Measurements from ENCODE around the gene PROM1. TPM values are rescaled to one million over a fixed set of nuclear protein-coding genes. Genes with fewer than 3 reads are reported as not detected.
A peak's percentile ranks its signal among the peaks of the same experiment; 100 is the strongest.

The PROM1 gene
- total RNA-seq, 6 experiments from 2014 or later = 0.86 to 2.2 (median 1.3) TPM

GRCh38 chr4:16089156-16089555 is 5.3 kb upstream of the PROM1 start:
- Histone ChIP-seq H3K36me3 (no peaks in the 10 kb centered on the region), H3K9me3 (no peaks in the 10 kb centered on the region), H3K27ac (no peak overlapping the region), H3K27me3 (no peaks in the 10 kb centered on the region), H3K4me1 (no peaks in the 10 kb centered on the region), H3K4me3 (no peak overlapping the region)
- intact Hi-C loops (cut with DNase I) = no loop called here
- 72% methylated on average over 3 of the region's 3 CpGs for WGBS (ENCODE audit: insufficient coverage, low coverage, low lambda C conversion rate, missing lambda C conversion rate)
- no peak for ATAC-seq
- TF ChIP-seq CTCF (IDR thresholded peaks at IDR 0.05) (no peak), POLR2A (IDR thresholded peaks at IDR 0.05) (no peak)
- no peak for DNase-seq

GRCh38 chr4:16088601-16089000 is 4.8 kb upstream of the PROM1 start:
- no peaks in the 10 kb centered on the region for H3K9me3 ChIP-seq
- no peak overlapping the region for H3K27ac ChIP-seq
- H3K4me3 ChIP-seq = no peak overlapping the region
- DNase-seq (no peak), ATAC-seq (no peak)
- 76% methylated on average over 2 of the region's 2 CpGs for WGBS (ENCODE audit: insufficient coverage, low coverage, low lambda C conversion rate, missing lambda C conversion rate)
- intact Hi-C loops (cut with DNase I) = no loop called here
- H3K27me3 ChIP-seq = peaks cover 0 to 4% of the 10 kb centered on the region in 2 donors
- TF ChIP-seq CTCF (IDR thresholded peaks at IDR 0.05) (no peak), POLR2A (IDR thresholded peaks at IDR 0.05) (no peak)
- H3K36me3 ChIP-seq = no peaks in the 10 kb centered on the region
- H3K4me1 ChIP-seq = peaks cover 0 to 4% (median 0%) of the 10 kb centered on the region in 4 donors

- no peak for TF ChIP-seq POLR2A (IDR thresholded peaks at IDR 0.05)
- peaks cover 0 to 21% of the 10 kb centered on the region in 2 donors for H3K27me3 ChIP-seq
- H3K4me1 ChIP-seq = peaks cover 0 to 18% (median 0%) of the 10 kb centered on the region in 4 donors
- no CpG with 5 or more reads among the region's 2 CpGs for WGBS (ENCODE audit: insufficient coverage, low coverage, low lambda C conversion rate, missing lambda C conversion rate)
- no peaks in the 10 kb centered on the region for H3K9me3 ChIP-seq
- no peak overlapping the region for H3K27ac ChIP-seq
- ATAC-seq = no peak
- intact Hi-C loops (cut with DNase I) = no loop called here
- no peak for DNase-seq
- H3K4me3 ChIP-seq = no peak overlapping the region
- H3K36me3 ChIP-seq = no peaks in the 10 kb centered on the region
These were observed 2.0 kb upstream of the PROM1 start for GRCh38 chr4:16085822-16086221.

GRCh38 chr4:16082426-16083240 is 1.2 kb downstream of the PROM1 start:
- DNase-seq (peak; percentile 40 to 59 (median 50)), ATAC-seq (peak; percentile 52 to 59 (median 58))
- no peak overlapping the region for H3K27ac ChIP-seq
- WGBS (ENCODE audit: insufficient coverage, low coverage, low lambda C conversion rate, missing lambda C conversion rate) = 5% methylated on average over 22 of the region's 60 CpGs
- peaks cover 0 to 27% of the 10 kb centered on the region in 2 donors for H3K27me3 ChIP-seq
- intact Hi-C loops (cut with DNase I) = no loop called here
- H3K9me3 ChIP-seq = no peaks in the 10 kb centered on the region
- peak overlapping the region; percentile 26 to 43 (median 31) for H3K4me3 ChIP-seq
- no peaks in the 10 kb centered on the region for H3K36me3 ChIP-seq
- TF ChIP-seq POLR2A (IDR thresholded peaks at IDR 0.05) (no peak), CTCF (IDR thresholded peaks at IDR 0.05) (no peak)
- peaks cover 0 to 18% (median 0%) of the 10 kb centered on the region in 4 donors for H3K4me1 ChIP-seq

- Histone ChIP-seq H3K27ac (no peak overlapping the region), H3K4me1 (peaks cover 0 to 18% (median 0%) of the 10 kb centered on the region in 4 donors), H3K4me3 (peak overlapping the region; percentile 26 to 43 (median 31)), H3K27me3 (peaks cover 0 to 27% of the 10 kb centered on the region in 2 donors), H3K36me3 (no peaks in the 10 kb centered on the region), H3K9me3 (no peaks in the 10 kb centered on the region)
- WGBS (ENCODE audit: insufficient coverage, low coverage, low lambda C conversion rate, missing lambda C conversion rate) = 2% methylated on average over 11 of the region's 17 CpGs
- intact Hi-C loops (cut with DNase I) = no loop called here
- DNase-seq (no peak), ATAC-seq (no peak)
- TF ChIP-seq CTCF (IDR thresholded peaks at IDR 0.05) (no peak), POLR2A (IDR thresholded peaks at IDR 0.05) (no peak)
These were observed 1.8 kb downstream of the PROM1 start for GRCh38 chr4:16082041-16082425.
